HEK293 (cell line): Measurements from ENCODE around the gene ZNF527.
"Not testable (repeated sequence)": the region's sequence is repeated elsewhere in the genome, so short reads cannot be mapped to it uniquely, and the experiment has no call there.

Experiments
- CTCF ChIP-seq: fragments of 450-650 bp; formaldehyde crosslinking; IDR thresholded peaks from 2 replicates; pipeline ENCODE4 v1.5.1; 2016; ENCODE audit warnings: missing biosample characterization, missing genetic modification characterization
- KLF1 ChIP-seq: fragments of 450-650 bp; formaldehyde crosslinking; IDR thresholded peaks from 2 replicates; pipeline ENCODE4 v1.5.1; 2016; ENCODE audit warnings: missing biosample characterization, missing genetic modification characterization
- KLF16 ChIP-seq: fragments of 450-650 bp; formaldehyde crosslinking; IDR thresholded peaks from 2 replicates; pipeline ENCODE4 v1.5.1; 2017; ENCODE audit warnings: missing biosample characterization, missing genetic modification characterization
- MEIS1 ChIP-seq: sonication (generic); formaldehyde crosslinking; IDR thresholded peaks from 2 replicates; pipeline ENCODE4 v1.8.1; 2022; ENCODE audit warnings: missing genetic modification reagents, mild to moderate bottlenecking, borderline replicate concordance
- REPIN1 ChIP-seq: fragments of 450-650 bp; formaldehyde crosslinking; IDR thresholded peaks from 2 replicates; pipeline ENCODE4 v1.5.1; 2017; ENCODE audit warnings: missing biosample characterization, missing genetic modification characterization, low read depth
- SP3 ChIP-seq: fragments of 450-650 bp; formaldehyde crosslinking; IDR thresholded peaks from 2 replicates; pipeline ENCODE4 v1.5.1; 2016; ENCODE audit warnings: missing biosample characterization, missing genetic modification characterization
- ZNF184 ChIP-seq: fragments of 450-650 bp; IDR thresholded peaks from 2 replicates; pipeline ENCODE4 v1.5.1; 2018; ENCODE audit warnings: missing biosample characterization, mild to moderate bottlenecking, missing genetic modification characterization
- ZNF19 ChIP-seq: fragments of 450-650 bp; formaldehyde crosslinking; IDR thresholded peaks from 2 replicates; pipeline ENCODE4; 2016; ENCODE audit warnings: missing biosample characterization, missing genetic modification characterization, low read depth
- ZNF311 ChIP-seq: fragments of 450-650 bp; formaldehyde crosslinking; IDR thresholded peaks from 2 replicates; pipeline ENCODE4 v1.5.1; 2017; ENCODE audit warnings: missing biosample characterization, missing genetic modification characterization, borderline replicate concordance
- ZNF654 ChIP-seq: fragments of 450-650 bp; formaldehyde crosslinking; IDR thresholded peaks from 2 replicates; pipeline ENCODE4 v1.5.1; 2016; ENCODE audit warnings: low read depth, missing biosample characterization, missing genetic modification characterization
- ZNF707 ChIP-seq: fragments of 450-650 bp; formaldehyde crosslinking; IDR thresholded peaks from 2 replicates; pipeline ENCODE4 v1.5.1; 2016; ENCODE audit warnings: missing biosample characterization, missing genetic modification characterization
- ZNF777 ChIP-seq: fragments of 450-650 bp; formaldehyde crosslinking; IDR thresholded peaks from 2 replicates; pipeline ENCODE4 v1.5.1; 2017; ENCODE audit warnings: missing biosample characterization, missing genetic modification characterization, borderline replicate concordance
- ZSCAN16 ChIP-seq: fragments of 450-650 bp; formaldehyde crosslinking; IDR thresholded peaks from 2 replicates; pipeline ENCODE4 v1.5.1; 2016; ENCODE audit warnings: missing biosample characterization, missing genetic modification characterization
- TF ChIP-seq, protein P1 (sequence below): fragments of 450-650 bp; formaldehyde crosslinking; IDR thresholded peaks from 2 replicates; pipeline ENCODE4 v1.5.1; 2016; ENCODE audit warnings: missing biosample characterization, missing genetic modification characterization

DNA sequence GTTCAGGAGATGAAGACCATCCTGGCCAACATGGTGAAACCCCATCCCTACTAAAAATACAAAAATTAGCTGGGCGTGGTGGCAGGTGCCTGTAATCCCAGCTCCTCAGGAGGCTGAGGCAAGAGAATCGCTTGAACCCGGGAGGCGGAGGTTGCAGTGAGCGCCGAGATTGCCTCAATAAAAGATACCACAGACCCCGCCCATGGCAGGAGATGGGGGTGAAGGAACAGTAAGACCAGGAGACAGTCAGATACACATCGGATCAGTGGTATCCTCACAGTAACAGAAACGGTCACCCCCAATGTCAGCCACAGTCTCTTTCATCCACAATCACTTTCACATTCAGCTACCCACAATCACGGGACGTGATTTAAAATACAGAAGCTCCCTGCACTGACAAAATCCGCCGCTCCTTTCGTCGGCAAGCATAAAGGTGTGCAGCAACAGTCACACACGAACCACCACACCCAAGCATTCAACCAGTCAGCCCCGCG lies 466 bp upstream of the ZNF527 start:
- not testable (repeated sequence) for TF ChIP-seq CTCF (tag by site-specific recombination); ZNF184 (tag by site-specific recombination); ZNF707 (tag by site-specific recombination); ZNF311 (tag by site-specific recombination); SP3 (tag by site-specific recombination); ZNF654 (tag by site-specific recombination); ZSCAN16 (tag by site-specific recombination); ZNF19 (tag by site-specific recombination); ZNF777; MEIS1
- TF ChIP-seq, protein P1, sequence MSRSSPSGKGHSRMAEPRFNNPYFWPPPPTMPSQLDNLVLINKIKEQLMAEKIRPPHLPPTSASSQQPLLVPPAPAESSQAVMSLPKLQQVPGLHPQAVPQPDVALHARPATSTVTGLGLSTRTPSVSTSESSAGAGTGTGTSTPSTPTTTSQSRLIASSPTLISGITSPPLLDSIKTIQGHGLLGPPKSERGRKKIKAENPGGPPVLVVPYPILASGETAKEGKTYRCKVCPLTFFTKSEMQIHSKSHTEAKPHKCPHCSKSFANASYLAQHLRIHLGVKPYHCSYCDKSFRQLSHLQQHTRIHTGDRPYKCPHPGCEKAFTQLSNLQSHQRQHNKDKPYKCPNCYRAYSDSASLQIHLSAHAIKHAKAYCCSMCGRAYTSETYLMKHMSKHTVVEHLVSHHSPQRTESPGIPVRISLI (tag by site-specific recombination), result not testable (repeated sequence)
- peak; percentile 52; the same call in 1 of the 2 replicates for TF ChIP-seq KLF16 (tag by site-specific recombination)
- TF ChIP-seq KLF1 (tag by site-specific recombination), result peak; percentile 80
- peak; percentile 86; the same call in 1 of the 2 replicates for TF ChIP-seq REPIN1 (tag by site-specific recombination)
